Left lobe of liver (tissue), 2 donors: ENCODE measurements around the gene PDXK. TPM values are rescaled to one million over a fixed set of nuclear protein-coding genes. Genes with fewer than 3 reads are reported as not detected.

ENCODE experiments used
- ATAC-seq: fragments of 200-7000 bp; cut with Tn5 transposase; one replicate; pipeline ENCODE4 v1.9.1; 2020; ENCODE audit warnings: mild to moderate bottlenecking, moderate library complexity
- DNase-seq: peaks from one replicate; pipeline ENCODE4 v3.0.0-alpha.2; 2020; ENCODE audit warnings: low spot score
- total RNA-seq: library from RNA; stranded (reverse); gene quantifications from one replicate; pipeline ENCODE4 v1.2.1, GENCODE V29; 2021
- donor health status: DM: no; HTN: no; CAD: no; lungs with moderate emphysema.
- donor health status: DM: no; HTN: yes; CAD: no.

PDXK gene
- total RNA-seq, 1 donor from 2014 or later, result 61.1 TPM

DNA sequence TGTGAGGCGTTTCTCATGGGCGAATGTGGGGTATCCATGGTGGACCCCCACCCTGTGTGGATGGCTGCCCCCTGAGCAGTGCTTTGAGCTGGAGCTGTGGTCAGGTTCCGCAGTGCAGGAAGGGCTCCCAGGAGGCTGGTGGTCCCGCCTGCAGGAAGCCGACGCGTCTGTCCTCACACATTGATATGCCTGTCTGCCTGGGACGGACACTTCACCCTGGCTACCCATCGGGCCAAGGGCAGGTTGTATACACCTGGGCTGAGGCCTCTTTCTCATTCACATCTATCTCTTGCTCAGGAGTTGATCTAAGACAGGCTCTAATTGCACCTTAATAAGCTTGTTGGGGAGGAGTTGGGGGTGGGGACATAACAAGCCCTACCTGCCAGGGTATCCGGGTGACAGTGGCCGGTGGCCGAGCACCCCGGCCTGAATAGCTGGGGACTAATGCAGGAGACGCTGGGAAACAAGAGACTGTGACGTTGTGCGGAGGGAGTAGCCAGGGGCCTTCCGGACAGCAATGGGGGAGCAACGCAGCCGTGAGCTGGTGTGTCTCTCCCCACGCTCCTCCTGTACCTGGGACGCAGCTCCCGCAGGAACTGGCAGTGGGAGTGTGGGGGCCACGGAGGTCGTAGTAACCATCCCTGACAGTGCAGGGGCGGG, 21.7 kb downstream of the PDXK start:
- peak; percentile 37 for ATAC-seq
- no peak for DNase-seq

GRCh38 chr21:43741423-43742096, 22.6 kb downstream of the PDXK start:
- no peak for ATAC-seq
- no peak for DNase-seq

GRCh38 chr21:43743947-43744346, 25.0 kb downstream of the PDXK start:
- ATAC-seq (no peak), DNase-seq (no peak)

DNA sequence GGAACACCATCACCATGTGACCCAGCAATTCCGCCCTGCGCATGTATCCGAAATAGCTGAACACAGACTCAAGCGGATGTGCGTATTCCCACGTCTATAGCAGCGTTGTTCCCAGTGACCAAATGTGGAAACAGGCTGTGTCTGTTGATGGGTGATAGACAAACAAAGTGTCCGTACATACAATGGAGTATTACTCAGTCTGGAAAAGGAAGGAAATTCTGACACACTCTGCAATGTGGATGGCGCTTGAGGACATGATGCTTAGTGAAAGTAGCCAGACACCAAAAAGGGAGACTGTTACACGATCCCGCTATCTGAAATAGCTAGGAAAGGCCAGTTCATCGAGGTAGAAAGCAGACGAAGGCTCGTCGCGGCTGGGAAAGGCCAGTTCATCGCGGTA, 25.8 kb downstream of the PDXK start:
- DNase-seq (no peak), ATAC-seq (no peak)

GRCh38 chr21:43745772-43746517, 27.0 kb downstream of the PDXK start:
- no peak for DNase-seq
- no peak for ATAC-seq

- ATAC-seq, result no peak
- DNase-seq, result no peak
Observed at GRCh38 chr21:43748622-43749021, 29.7 kb downstream of the PDXK start.

DNA sequence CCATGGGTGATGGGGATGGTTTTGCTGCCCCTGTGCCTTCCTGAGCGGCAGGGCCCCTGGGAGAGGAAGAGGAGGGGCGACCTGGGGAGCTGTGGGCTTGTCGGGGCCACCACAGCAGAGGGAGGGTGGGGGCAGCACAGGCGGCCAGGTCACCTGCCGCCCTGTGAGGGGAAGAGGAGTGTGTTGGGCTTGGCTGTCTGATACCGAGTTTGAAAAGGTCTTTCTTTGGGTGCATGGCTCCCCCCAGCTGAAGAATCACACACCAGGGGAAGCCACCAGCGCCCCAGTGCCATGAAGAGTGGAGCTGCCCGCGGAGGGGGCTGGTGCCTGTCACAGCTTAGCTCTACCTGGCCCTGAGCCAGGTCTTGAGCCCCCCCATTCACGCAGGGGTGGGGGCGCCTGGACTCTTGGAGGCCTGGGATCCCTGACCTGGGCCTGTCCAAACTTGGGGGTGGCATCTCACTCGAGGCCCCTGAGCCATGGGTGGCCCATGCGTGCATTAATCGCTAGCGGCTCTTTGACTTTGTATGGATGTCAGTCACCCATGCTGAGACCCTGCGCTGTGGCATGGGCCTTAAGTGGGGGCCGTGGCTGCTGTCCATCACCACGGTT, 30.8 kb downstream of the PDXK start:
- no peak for ATAC-seq
- no peak for DNase-seq

DNA sequence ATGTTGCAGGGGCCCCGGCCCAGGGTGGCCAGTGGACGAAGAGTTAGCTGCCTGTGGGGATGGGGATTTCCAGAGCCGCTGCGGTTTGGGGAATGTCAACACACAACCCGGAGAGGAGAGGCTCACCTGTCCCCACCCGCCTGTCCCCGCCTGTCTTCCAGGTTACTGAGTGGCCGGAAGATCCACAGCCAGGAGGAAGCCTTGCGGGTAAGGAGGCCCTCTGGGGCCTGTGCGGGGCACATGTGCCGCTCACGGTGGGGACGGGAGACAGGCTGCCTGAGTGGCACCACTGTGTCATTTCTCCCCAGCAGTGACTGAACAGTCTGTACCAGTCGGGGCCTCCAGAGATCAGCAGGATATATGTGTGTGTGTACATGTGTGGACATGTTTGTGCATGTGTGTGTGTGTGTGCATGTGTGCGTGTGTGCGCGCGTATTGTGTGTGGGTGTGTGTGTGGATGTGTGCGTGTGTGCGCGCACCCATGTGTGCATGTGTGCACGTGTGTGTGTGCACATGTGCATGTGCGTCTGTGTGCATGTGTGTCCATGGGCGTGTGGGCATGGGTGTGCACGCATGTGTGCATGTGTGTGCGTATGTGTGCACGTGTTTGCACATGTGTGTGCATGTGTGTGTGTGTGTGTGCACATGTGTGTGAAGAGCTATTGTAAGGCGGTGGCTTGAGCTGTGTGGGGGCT, 31.6 kb downstream of the PDXK start:
- ATAC-seq, result no peak
- DNase-seq, result no peak

DNA sequence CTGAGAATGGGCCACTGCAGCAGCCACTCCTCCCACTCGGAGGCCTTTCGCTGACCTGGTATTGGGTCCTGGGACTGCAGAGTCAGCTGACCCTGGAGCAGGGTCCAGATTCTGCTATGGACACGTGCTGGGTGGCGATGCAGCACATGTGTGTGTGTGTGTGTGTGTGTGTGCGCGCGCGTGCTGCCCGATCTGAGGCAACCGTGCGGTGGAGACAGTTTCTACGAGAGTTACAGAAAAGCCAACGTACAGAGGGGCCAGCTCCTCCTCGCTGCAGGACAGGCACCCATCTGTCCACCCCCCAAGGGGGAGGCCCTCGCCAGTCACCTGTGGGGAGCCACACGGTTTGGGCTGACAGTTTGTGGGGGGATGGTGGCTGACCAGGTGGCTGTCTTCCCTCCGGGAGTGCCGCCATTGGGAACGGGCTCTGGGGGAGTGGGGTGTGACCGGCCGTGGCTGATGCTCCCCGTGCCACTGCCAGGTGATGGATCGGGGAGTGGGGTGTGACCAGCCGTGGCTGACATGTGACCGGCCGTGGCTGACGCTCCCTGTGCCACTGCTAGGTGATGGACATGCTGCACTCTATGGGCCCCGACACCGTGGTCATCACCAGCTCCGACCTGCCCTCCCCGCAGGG, 33.1 kb downstream of the PDXK start:
- no peak for DNase-seq
- no peak for ATAC-seq

- ATAC-seq, result no peak
- DNase-seq, result no peak
Observed at GRCh38 chr21:43752758-43753438, 34.0 kb downstream of the PDXK start.

GRCh38 chr21:43753439-43753799, 34.5 kb downstream of the PDXK start:
- DNase-seq (no peak), ATAC-seq (no peak)

- ATAC-seq (peak; percentile 20), DNase-seq (no peak)
Observed at GRCh38 chr21:43754948-43755781, 36.2 kb downstream of the PDXK start.

DNA sequence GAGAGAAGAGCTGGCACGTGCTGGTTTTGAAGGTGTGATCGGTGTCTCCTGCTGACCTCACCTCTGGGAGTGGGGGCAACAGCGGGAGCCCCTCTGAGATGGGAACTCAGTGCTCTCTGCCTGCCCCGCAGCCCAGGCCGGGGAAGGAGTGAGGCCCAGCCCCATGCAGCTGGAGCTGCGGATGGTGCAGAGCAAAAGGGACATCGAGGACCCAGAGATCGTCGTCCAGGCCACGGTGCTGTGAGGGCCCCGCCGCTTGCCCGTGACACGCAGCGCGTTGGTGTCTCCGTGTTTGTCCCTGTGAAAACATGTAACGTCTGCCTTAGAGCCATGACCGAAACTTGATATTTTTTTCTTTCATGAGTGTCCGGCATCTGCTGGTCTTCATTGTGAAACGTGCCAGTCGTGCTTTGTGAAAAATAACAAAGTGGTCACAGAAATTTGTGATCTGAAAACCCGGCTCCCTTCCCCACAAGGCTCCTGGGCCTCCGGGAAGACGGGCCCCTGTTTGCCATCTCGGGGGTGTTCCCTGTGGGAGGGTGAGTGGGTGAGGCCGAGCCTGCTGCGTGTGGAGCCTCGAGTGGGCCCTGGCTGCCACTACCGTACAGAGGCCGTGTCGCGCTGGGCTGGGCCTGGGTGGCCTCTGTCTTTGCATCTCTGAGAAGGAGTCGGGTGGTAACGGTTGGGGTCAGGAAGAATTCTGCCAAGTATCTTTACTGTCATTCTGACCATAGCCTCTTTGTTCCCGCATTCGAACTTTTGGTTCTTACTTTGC, 37.1 kb downstream of the PDXK start:
- ATAC-seq, result no peak
- DNase-seq, result no peak

GRCh38 chr21:43757601-43758000, 38.7 kb downstream of the PDXK start:
- ATAC-seq, result peak; percentile 47
- no peak for DNase-seq

GRCh38 chr21:43758111-43758641, 39.2 kb downstream of the PDXK start:
- peak; percentile 71 for ATAC-seq
- DNase-seq, result no peak

DNA sequence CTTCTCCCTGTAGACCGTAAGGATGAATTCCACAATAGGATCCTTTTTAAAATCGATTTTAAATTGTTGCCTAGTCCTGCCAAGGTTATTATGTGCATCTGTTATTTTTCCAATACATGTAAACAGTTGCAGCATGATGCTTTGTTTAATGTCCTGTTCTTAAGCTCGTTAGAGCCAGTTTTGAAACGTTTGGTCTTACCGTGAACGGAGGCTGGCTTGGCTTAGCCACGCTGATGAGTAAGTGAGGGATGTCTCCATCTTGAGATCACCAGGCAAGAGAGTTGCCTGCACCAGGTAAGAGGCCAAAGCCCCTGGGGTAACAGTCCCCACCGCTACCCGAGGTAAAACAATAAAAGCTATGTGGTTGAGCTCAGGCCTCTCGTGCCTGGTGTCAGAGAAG, 39.9 kb downstream of the PDXK start:
- ATAC-seq, result no peak
- no peak for DNase-seq

- no peak for ATAC-seq
- no peak for DNase-seq
Observed at GRCh38 chr21:43759651-43760050, 40.7 kb downstream of the PDXK start.

- DNase-seq, result no peak
Observed at GRCh38 chr21:43760391-43760958, 41.5 kb downstream of the PDXK start.

More at GRCh38 chr21:43760391-43760958, 41.5 kb downstream of the PDXK start:
- ATAC-seq, result no peak
